C4-2B (cell line): Measurements from ENCODE around the gene GPD2.

Experiments used
- ZFX ChIP-seq: fragments of 450-650 bp; IDR thresholded peaks from 2 replicates; pipeline ENCODE4 v1.6.1; 2017
- TF ChIP-seq, protein P1 (sequence below): fragments of 450-650 bp; conservative IDR thresholded peaks from 2 replicates; pipeline ENCODE4 v1.5.1; 2017; ENCODE audit warnings: mild to moderate bottlenecking

DNA sequence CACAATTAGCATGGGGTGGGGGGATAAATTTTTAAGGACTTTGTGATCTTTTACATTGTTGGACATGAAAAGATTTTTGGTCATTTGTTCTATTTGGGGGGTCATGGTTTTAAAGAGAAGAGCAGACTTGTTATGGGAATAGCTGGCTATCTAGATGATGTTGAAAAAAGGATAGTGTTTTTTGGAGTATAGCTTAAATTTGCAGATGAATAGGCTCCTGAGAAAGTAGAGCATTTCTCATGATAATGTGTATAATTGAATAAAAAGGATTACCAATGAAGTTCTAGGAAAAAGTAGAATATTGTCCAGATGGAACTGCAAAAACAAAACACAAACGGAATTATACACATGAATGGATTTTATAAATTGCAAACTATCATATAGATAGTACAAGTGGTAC lies 186.3 kb downstream of the GPD2 start:
- TF ChIP-seq, protein P1, sequence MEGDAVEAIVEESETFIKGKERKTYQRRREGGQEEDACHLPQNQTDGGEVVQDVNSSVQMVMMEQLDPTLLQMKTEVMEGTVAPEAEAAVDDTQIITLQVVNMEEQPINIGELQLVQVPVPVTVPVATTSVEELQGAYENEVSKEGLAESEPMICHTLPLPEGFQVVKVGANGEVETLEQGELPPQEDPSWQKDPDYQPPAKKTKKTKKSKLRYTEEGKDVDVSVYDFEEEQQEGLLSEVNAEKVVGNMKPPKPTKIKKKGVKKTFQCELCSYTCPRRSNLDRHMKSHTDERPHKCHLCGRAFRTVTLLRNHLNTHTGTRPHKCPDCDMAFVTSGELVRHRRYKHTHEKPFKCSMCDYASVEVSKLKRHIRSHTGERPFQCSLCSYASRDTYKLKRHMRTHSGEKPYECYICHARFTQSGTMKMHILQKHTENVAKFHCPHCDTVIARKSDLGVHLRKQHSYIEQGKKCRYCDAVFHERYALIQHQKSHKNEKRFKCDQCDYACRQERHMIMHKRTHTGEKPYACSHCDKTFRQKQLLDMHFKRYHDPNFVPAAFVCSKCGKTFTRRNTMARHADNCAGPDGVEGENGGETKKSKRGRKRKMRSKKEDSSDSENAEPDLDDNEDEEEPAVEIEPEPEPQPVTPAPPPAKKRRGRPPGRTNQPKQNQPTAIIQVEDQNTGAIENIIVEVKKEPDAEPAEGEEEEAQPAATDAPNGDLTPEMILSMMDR, result no peak
- no peak for TF ChIP-seq ZFX
